Muscle layer of colon (tissue), 2 donors: ENCODE results near the gene MAN1C1.

Source experiments
- H3K27ac ChIP-seq: one replicate; pipeline ENCODE4 v1.7.0; 2013; ENCODE audit warnings: low read depth, mild to moderate bottlenecking, low read length, moderate library complexity
- H3K27me3 ChIP-seq, 2 donors: one replicate each; pipeline ENCODE4 v1.7.0; 2013; ENCODE audit warnings: low read length in 2 of 2, mild to moderate bottlenecking in 2 of 2; ENCODE audit not compliant: insufficient read depth in 2 of 2, control insufficient read depth in 1 of 2
- H3K36me3 ChIP-seq: one replicate; pipeline ENCODE4 v1.7.0; 2013; ENCODE audit warnings: mild to moderate bottlenecking, low read length; ENCODE audit not compliant: insufficient read depth
- H3K4me1 ChIP-seq: one replicate; pipeline ENCODE4 v1.7.0; 2013; ENCODE audit warnings: mild to moderate bottlenecking, low read length; ENCODE audit not compliant: insufficient read depth
- H3K4me3 ChIP-seq, 2 donors: one replicate each; pipeline ENCODE4 v1.7.0; 2013; ENCODE audit warnings: low read length in 2 of 2, low read depth in 1 of 2, mild to moderate bottlenecking in 1 of 2, moderate library complexity in 1 of 2
- H3K9ac ChIP-seq: one replicate; pipeline ENCODE4 v1.7.0; 2013; ENCODE audit warnings: low read length
- H3K9me3 ChIP-seq: one replicate; pipeline ENCODE4 v1.7.0; 2013; ENCODE audit warnings: mild to moderate bottlenecking, low read length
- donor health status: abdominal sarcoma.
- donor health status: Adenocarcinoma of cecum.

MAN1C1 gene

DNA sequence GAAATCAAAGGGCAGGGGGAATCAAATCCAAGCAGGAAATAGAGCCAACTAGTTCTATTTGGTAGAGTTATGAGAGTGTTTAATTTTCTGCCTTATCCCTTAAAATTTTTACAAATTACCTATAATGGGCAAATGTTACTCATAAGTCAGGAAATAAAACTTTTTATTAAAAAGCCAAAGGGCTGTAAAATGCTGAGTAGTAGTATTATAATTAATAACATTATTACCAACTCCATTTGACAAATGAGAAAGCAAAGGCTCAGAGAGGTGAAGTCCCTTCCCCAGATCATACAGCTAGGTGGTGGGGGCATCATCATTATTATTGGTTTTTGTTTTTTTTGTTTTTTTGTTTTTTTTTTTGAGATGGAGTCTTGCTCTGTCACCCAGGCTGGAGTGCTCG is 186.8 kb downstream of the MAN1C1 start:
- no peaks in the 10 kb centered on the region for H3K27me3 ChIP-seq
- peaks cover 11% of the 10 kb centered on the region for H3K36me3 ChIP-seq
- H3K4me3 ChIP-seq: no peak overlapping the region
- H3K4me1 ChIP-seq: peaks cover 33% of the 10 kb centered on the region
- H3K27ac ChIP-seq: no peak overlapping the region
- H3K9me3 ChIP-seq: no peaks in the 10 kb centered on the region
- H3K9ac ChIP-seq: no peak overlapping the region

DNA sequence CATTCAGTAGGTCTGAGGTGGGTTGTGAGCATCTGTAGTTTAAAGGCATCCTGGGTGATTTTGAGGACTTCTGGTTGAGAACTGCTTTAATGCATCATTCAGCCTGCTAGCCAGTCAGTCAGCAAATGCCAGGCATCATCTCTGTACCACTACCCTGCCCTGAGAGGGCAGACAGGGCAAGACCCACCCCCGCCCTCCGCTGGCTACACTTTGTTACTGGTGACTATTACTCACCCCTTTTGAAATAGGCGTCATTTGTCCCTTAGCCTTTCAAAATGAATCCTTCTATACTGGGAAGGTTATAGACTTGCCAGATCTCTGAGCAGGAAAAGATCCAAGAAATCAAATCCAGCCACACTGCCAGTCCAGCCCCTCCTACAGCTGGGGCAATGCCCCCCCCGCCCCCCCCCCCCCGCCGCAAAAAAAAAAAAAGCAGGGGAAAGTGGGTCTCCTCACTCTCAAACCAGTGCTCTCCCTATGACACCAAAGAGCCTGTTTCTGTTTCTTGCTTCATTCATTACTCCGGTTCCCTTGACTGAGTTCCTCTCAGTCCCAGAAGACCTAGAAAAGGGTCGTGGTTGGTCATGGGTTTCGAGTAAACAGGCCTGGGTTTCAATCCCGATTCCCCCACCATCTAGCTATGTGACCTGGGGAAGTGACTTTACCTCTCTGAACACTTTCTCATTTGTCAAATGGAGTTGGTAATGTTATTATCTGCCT is 187.8 kb downstream of the MAN1C1 start:
- Histone ChIP-seq H3K4me1 (peaks cover 28% of the 10 kb centered on the region), H3K27ac (no peak overlapping the region)

DNA sequence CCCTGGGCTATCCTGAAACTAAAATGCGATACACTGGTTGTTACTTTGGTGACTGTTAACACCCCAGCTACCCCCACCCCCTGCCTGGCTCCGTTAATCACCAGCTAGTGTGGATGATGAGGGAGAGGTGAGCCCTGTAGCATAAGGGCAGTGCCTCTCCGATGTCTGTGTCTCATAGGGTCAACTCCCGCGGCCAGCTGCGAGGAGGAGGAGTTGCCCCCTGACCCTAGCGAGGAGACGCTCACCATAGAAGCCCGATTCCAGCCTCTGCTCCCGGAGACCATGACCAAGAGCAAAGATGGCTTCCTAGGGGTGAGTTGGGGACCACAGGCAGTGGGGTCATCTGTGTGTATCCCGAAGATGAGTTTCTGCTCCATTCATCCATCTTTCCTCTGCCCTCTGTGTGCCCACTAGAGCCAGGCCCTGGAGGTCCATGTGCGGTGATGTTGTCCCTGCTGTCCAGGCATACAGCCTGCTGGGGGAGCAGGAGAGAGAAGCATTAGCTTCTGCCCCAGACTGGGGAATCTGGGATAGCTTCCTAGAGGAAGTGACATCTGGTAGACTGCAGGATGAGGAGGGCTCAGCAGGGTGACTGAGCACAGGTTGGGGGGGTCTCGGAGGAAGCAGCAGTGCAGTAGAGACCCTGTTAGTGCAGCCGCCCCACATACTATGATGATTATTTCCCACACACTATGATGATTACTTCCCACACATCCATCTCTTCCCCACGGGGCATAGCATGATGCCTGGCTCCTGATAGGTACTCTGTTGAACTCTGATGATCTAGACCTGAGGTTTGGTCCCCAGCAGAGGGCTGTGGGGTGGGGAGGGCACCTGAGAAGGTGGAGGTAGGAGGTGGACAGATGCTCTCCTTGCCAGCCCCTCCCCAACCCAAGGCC is 188.6 kb downstream of the MAN1C1 start:
- Histone ChIP-seq H3K27me3 (no peaks in the 10 kb centered on the region), H3K4me1 (peaks cover 26% of the 10 kb centered on the region), H3K36me3 (peaks cover 17% of the 10 kb centered on the region), H3K4me3 (no peak overlapping the region), H3K9me3 (no peaks in the 10 kb centered on the region), H3K9ac (no peak overlapping the region), H3K27ac (no peak overlapping the region)

More for the DNA sequence above, 187.8 kb downstream of the MAN1C1 start:
- H3K9me3 ChIP-seq: no peaks in the 10 kb centered on the region
- no peaks in the 10 kb centered on the region for H3K27me3 ChIP-seq
- peaks cover 11% of the 10 kb centered on the region for H3K36me3 ChIP-seq
- H3K4me3 ChIP-seq: no peak overlapping the region
- no peak overlapping the region for H3K9ac ChIP-seq

DNA sequence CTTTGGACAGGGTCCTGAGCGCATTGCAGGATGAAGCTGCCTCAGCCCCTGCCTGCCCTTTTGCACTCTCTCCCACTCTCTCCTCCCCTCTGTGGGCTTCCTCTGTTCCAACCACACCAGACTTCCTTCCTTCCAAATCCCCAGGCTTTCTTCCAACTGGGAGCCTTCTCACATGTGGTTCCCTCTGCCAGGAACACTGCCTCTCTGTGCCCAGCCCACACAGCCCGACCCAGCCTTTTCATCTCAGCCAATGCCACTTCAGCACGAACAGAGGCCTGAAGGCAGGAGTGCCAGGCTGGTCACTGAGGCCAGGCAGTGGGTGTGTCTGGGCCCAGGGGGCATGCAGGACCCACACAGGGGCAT is 189.3 kb downstream of the MAN1C1 start:
- Histone ChIP-seq H3K9ac (no peak overlapping the region), H3K9me3 (no peaks in the 10 kb centered on the region), H3K4me1 (peaks cover 31% of the 10 kb centered on the region), H3K4me3 (no peak overlapping the region), H3K27me3 (no peaks in the 10 kb centered on the region), H3K36me3 (peaks cover 19% of the 10 kb centered on the region), H3K27ac (no peak overlapping the region)

DNA sequence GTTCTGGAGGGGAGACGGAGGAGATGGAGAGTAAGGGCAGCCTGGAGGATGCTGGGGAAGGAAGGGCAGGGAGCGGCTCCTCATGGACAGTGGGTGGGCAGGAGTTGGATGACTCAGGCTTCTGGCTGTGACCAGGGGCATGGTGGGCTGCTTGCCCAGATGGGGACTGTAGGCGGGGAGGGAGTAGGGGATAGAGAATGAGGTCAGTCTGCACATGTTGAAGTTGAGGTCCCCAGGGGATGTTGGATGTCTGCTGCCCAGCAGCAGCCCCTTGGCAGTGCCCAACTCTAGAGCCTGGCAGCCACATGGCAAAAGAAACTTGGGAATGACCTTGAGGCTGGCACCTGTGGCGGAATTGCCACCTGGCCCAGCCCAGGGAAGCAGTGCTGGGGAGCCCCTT is 189.8 kb downstream of the MAN1C1 start:
- peaks cover 29% of the 10 kb centered on the region for H3K4me1 ChIP-seq
- H3K36me3 ChIP-seq: peaks cover 21% of the 10 kb centered on the region
- H3K27ac ChIP-seq: no peak overlapping the region
- H3K9me3 ChIP-seq: no peaks in the 10 kb centered on the region
- no peaks in the 10 kb centered on the region for H3K27me3 ChIP-seq
- no peak overlapping the region for H3K9ac ChIP-seq
- H3K4me3 ChIP-seq: no peak overlapping the region

DNA sequence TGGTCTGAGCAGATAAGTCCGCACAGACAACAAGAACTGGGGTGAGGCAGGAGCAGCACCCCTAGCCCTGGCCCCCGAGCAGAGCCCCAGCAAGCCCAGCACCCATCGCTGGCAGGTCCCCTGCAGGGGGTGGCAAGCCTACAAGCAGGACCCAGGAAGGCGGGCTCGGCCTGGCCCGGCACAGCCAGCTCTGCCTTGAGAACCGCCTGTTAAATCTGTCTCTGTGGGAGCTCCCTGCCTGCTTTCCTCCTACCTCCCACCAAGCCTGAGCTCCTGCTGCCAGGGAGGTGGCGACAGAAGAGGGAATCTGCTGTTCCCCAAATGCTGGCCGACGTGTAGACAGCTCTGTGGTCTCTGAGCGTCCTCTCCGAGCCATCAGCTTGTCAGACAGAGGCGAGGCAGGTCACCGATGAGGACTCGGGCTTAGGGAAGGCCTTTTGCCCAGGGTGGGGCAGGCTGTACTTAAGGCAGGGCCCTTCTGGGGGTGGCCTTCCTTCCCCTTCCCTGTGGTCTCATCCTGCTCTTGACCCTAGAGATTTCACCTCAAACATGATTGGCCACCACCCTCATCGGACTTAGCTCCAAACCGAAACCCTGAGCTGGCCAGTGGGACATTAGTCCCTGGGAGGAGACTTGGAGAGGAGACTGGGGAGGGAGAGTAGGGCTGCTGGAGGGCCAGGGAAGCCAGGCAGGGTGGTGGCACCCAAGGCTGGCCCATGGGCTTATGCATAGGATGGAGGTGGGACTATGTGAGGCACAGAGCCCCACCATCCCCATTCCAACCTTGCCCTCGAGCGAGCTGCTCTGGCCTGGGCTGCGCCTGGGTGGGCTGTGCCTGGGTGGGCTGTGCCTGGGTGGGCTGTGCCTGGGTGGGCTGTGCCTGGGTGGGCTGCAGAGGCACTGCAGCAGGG is 191.1 kb downstream of the MAN1C1 start:
- Histone ChIP-seq H3K27me3 (no peaks in the 10 kb centered on the region), H3K36me3 (peaks cover 30% of the 10 kb centered on the region), H3K9me3 (no peaks in the 10 kb centered on the region), H3K4me3 (no peak overlapping the region), H3K9ac (no peak overlapping the region), H3K27ac (no peak overlapping the region), H3K4me1 (peaks cover 23% of the 10 kb centered on the region)

DNA sequence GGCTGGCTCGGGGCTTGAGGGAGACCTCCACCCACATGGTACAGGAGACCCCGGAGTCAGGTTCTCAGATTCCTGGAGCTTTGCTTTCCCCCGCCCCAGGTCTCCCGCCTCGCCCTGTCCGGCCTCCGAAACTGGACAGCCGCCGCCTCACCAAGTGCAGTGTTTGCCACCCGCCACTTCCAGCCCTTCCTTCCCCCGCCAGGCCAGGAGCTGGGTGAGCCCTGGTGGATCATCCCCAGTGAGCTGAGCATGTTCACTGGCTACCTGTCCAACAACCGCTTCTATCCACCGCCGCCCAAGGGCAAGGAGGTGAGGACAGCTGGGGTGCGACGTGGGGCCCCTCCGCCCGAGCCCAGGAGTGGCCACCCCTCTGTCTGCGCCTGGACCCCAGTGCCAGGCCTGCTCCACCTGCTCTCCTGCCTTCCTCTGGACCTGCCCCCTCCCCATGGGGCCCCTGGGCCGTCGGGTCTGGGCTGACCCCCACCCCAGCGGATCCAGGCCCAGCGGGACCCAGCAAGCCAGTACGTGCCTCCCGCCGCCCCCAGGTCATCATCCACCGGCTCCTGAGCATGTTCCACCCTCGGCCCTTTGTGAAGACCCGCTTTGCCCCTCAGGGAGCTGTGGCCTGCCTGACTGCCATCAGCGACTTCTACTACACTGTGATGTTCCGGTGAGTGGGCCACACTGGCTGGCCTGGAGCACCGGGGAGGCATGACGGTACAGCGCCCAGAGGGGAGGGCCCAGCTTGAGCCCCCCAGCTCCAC is 192.1 kb downstream of the MAN1C1 start:
- Histone ChIP-seq H3K27ac (no peak overlapping the region), H3K4me3 (no peak overlapping the region), H3K27me3 (no peaks in the 10 kb centered on the region), H3K4me1 (peaks cover 23% of the 10 kb centered on the region), H3K9me3 (no peaks in the 10 kb centered on the region), H3K9ac (no peak overlapping the region), H3K36me3 (peaks cover 40% of the 10 kb centered on the region)

DNA sequence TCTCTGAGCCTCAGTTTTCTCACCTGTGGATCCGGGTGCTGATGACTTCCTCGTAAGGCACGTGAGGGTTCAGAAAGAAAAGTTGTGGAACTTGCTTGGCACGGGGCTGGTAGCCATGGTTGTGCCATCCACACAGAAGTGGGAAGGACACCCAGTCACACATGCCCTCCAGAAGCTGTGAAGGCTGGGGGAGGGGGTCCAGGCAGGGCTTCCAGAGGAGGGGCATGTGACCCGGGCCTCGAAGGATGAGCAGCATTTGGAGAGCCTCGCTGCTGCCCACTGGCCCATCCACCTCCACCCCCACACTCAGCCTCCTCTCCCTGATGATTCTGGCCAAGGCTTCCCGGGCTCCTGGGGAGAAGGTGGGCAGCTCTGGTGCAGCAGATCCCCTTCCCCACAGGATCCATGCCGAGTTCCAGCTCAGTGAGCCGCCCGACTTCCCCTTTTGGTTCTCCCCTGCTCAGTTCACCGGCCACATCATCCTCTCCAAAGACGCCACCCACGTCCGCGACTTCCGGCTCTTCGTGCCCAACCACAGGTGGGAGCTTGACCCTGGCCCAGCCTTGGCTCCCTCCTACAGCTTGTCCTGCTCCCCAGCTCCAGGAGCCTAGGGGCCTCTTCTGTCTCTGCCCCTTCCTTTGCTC is 192.8 kb downstream of the MAN1C1 start:
- Histone ChIP-seq H3K4me3 (no peak overlapping the region), H3K27me3 (no peaks in the 10 kb centered on the region), H3K4me1 (peaks cover 23% of the 10 kb centered on the region), H3K9me3 (no peaks in the 10 kb centered on the region), H3K36me3 (peaks cover 47% of the 10 kb centered on the region), H3K27ac (no peak overlapping the region), H3K9ac (no peak overlapping the region)

DNA sequence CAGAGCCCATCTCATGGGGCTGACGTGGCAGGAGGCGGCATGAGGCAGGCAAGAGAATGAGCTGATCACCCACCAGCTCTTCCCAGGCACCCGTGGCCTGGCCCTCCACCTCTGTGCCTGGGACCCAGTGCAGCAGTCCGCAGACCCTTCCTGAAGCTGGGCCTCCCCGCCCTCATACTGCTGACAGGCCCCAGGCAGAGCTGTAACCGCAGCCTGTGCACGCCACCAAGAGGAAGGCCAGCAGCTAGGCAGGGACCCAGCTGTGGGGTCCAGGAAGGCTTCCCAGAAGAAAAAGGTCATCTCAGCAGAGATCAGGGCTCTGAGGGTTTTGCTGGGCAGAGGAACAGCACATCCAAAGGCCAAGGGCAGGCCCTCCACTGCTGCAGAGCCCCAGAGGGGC is 193.3 kb downstream of the MAN1C1 start:
- Histone ChIP-seq H3K9ac (no peak overlapping the region), H3K27me3 (no peaks in the 10 kb centered on the region), H3K27ac (no peak overlapping the region), H3K4me1 (peaks cover 23% of the 10 kb centered on the region), H3K9me3 (no peaks in the 10 kb centered on the region), H3K4me3 (no peak overlapping the region), H3K36me3 (peaks cover 52% of the 10 kb centered on the region)
